AG10803 (cell line): Measurements from ENCODE around the gene PRDM9.

Experiments
- DNase-seq: peaks from one replicate; pipeline ENCODE4 v3.0.0; 2010; ENCODE audit warnings: low read depth
- H3K4me3 ChIP-seq: 2 replicates; pipeline ENCODE4 v1.5.1; 2011; ENCODE audit warnings: mild to moderate bottlenecking, low read length, control low read depth
- TF ChIP-seq, protein P1 (sequence below): conservative IDR thresholded peaks from 2 replicates; pipeline ENCODE4 v1.5.1; 2011; ENCODE audit warnings: mild to moderate bottlenecking, low read length, control low read depth, inconsistent platforms

PRDM9 gene

DNA sequence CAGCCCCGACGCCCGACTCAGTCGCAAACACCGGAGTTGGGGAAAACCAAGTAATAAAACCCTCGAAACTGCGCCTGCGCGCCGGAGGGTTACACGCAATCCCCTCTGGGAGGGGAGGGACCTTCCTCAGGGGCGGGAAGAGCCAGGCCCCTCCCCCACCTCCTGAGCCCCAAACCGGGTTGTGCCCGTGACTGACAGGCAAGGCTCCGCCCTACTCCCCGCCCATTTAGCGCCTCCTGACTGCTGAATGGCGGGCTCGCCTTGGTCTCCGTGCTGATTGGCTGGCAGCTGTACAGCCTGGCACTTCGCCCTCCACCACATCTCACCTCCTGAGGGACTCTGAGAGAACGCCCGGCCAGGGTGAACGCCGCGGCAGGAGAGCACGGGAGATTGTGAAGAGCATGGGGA, at the start of gene PRDM9:
Gene PRDM9, plus strand, starts transcription at position 332 of the 408 bp plus-strand sequence. CDS start 1,425 bp downstream, outside the sequence.
- H3K4me3 ChIP-seq: no peak within 1 kb of the TSS
- TF ChIP-seq, protein P1, sequence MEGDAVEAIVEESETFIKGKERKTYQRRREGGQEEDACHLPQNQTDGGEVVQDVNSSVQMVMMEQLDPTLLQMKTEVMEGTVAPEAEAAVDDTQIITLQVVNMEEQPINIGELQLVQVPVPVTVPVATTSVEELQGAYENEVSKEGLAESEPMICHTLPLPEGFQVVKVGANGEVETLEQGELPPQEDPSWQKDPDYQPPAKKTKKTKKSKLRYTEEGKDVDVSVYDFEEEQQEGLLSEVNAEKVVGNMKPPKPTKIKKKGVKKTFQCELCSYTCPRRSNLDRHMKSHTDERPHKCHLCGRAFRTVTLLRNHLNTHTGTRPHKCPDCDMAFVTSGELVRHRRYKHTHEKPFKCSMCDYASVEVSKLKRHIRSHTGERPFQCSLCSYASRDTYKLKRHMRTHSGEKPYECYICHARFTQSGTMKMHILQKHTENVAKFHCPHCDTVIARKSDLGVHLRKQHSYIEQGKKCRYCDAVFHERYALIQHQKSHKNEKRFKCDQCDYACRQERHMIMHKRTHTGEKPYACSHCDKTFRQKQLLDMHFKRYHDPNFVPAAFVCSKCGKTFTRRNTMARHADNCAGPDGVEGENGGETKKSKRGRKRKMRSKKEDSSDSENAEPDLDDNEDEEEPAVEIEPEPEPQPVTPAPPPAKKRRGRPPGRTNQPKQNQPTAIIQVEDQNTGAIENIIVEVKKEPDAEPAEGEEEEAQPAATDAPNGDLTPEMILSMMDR: no peak
- DNase-seq: no peak

DNA sequence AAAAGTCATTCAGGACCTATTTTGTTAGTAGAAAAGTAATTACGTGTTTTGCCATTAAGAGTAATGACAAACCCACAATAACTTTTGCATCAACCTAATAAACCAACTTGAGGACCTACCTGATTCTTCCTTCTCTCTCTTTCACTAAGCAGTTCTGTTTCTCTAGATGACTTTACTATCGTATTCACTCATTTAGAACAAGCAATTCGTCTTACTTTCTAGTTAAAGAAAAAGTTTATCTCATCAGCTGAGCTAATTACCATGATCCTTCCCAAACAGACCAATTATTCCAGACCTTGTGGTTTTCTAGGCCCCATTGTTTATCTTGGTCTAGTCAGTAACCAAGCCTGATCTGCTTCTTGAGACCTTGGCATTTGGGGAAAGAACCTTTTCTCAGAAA, 49.6 kb upstream of the PRDM9 start:
- DNase-seq: no peak
- TF ChIP-seq, protein P1: no peak
- no peak overlapping the region for H3K4me3 ChIP-seq

DNA sequence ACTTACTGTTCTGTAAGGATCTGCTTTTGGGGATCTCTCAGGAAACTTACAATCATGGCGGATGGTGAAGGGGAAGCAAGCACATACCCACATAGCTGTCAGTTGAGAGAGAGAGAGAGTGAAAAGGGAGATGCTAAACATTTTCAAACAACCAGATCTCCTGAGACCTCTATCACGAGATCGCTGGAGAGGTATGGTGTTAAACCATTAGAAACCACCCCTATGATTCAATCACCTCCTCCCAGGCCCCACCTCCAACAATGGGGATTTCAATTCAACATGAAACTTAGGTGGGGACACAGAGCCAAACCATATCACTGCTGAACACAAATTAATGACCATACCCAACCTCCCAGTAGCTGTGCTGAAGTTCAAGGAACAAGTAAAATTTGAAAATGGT, 48.2 kb upstream of the PRDM9 start:
- TF ChIP-seq, protein P1: no peak
- no peak overlapping the region for H3K4me3 ChIP-seq
- no peak for DNase-seq

DNA sequence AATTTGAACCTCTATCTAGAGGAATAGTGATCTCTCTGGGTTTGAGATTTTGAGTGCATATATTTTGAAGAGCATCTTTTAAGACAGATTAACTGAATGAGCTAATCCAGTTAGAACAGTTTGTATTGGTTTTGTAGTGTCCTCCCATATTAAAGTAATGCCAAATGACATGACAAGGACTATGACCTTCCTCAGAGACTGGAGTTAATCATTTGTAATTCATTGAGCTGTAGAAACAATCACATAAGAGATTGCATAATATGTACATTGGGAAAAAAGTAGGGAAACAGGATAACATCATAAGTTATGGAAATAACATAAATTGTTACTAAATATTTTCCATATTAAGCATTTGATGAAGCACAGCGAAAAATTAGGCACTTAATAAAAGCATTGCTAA, 45.8 kb upstream of the PRDM9 start:
- TF ChIP-seq, protein P1: no peak
- no peak for DNase-seq
- H3K4me3 ChIP-seq: no peak overlapping the region

DNA sequence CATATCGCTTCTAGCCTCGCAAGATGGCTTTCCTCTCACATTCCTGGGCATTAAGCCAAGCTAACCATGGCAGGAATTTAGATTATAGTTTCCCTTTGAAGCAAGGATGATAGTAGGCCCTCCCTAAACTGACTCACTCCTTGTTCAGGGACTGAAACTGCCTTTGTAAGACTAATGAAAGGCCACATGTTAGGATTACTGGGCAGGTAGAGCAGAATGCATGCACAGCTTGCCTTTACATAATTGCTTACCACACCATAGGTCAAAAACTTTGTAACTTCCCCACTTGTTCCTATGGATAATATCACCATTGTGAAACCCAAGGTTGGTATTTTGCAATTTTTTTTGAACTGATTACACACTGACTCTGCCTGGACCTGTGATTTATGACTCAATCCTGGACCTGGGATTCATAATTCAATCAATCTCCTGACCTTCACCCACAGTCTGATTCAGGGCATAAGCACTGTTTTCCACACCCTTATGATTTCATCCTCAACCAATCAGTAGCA, 41.0 kb upstream of the PRDM9 start:
- no peak for DNase-seq
- TF ChIP-seq, protein P1: no peak
- no peak overlapping the region for H3K4me3 ChIP-seq

DNA sequence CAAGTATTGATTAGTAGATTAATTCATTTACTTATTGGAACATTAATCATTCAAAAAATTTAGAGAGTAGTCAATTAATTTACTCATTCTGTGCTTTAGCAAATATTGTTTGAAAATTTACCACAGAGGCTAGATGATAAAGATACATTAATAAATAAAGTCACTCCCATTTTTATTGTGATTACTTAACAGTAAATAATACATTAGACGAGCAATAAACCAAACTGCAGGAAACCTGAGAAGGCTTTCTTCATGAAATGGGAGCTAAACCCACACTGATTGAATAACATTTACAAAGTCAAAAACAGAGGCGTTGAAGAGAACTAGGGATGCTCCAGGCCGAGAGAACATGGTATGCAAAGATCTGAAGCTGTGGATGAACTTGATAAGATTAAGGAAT, 38.8 kb upstream of the PRDM9 start:
- DNase-seq: no peak
- H3K4me3 ChIP-seq: no peak overlapping the region
- TF ChIP-seq, protein P1: no peak

DNA sequence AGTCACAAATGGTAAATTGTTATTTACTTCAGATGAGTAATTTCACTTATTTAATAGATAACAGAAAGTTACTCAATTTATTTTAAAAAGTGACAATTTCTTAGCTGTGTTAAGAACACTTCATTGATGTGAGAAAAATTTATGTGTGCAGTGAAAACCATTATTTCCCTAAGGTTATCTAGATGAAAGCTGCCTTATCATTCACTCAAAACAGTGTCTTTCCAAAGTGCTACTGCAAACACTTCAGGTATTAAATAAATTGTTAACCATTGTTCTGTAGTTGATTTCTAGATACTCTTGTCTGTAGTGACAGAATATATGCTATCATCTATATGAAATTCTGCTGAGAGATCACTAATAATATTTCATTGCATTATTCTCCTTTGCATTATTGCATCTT, 33.5 kb upstream of the PRDM9 start:
- no peak for DNase-seq
- TF ChIP-seq, protein P1: no peak
- no peak overlapping the region for H3K4me3 ChIP-seq
